Skeletal muscle cell (primary cell): ENCODE data around the gene KIRREL2.
A peak's percentile ranks its signal among the peaks of the same experiment; 100 is the strongest.
"Not testable (repeated sequence)": the region's sequence is repeated elsewhere in the genome, so short reads cannot be mapped to it uniquely, and the experiment has no call there.

Experiments
- DNase-seq: peaks from one replicate; pipeline ENCODE4 v3.0.0-alpha.2; 2010; ENCODE audit warnings: low read depth
- H3K4me3 ChIP-seq: 2 replicates; pipeline ENCODE4 v1.5.1; 2011; ENCODE audit warnings: low read depth, mild to moderate bottlenecking, control low read depth, low read length, moderate library complexity

Gene KIRREL2

DNA sequence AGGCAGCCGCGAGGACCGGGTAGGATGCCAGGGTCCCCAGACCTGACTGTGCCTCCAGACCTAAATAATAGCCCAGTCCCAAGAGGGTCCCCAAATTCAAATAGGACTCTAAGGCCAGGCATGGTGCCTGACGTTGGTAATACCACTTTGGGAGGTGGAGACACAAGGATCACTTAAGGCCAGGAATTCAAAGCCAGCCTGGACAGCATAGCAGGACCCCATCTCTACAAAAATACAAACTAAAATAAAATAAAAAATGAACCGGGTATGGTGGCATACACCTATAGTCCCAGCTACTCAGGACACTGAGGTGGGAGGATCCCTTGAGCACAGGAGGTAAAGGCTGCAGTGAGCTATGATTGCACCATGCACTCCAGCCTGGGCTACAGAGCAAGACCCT lies 6.3 kb downstream of the KIRREL2 start:
- DNase-seq: no peak
- no peak overlapping the region for H3K4me3 ChIP-seq

DNA sequence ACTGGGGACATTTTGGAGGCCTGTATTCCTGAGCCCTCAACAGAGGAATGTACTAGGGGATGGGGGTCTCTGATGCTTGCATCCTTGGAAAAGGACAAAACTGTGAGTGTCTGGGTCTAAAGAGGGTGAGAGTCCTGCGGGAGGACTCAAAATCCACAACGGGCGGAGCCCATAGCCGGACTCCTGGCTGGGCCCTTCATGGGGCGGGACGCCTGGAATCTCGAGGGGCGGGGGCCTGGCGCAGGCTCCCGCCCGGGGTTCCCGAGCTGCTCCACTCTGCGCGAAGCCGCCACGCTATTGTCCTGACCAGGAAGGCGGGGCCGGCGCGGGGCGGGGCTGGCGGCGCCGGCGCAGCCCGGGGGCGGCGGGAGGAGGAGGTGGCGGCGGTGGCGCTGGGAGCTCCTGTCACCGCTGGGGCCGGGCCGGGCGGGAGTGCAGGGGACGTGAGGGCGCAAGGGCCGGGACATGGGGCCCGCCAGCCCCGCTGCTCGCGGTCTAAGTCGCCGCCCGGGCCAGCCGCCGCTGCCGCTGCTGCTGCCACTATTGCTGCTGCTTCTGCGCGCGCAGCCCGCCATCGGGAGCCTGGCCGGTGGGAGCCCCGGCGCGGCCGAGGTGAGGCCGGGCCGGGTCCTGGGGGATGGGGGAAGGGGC lies 11.6 kb downstream of the KIRREL2 start, which contains the start of gene APLP1:
Gene APLP1, plus strand, starts transcription at position 403 of the 651 bp plus-strand sequence. Its CDS starts 63 bp downstream, at position 466.
- peak within 1 kb of the TSS; percentile 51 for H3K4me3 ChIP-seq

DNA sequence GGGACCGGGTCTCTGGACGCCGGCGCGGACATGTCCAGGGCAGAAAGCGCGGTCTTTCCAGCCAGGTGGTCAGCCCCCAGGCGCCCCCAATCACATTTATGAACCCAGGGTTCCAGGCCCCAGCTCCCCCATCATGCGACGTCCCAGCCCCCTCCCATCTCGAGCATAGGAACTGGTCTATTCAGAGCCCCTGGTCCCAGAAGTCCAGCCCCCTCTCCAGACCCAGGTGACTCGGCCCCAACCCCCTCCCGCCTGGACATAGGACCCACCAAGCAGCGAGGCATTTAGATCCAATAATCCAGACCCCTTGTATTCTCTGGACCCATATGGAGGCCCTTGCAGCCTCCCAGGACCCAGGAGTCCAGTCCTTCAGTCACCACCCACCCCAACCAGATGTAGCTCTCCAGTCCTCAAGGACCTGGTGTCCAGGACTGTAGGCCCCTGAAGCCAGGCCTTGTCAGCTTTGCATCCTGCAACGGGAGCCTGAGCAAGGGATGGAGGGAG lies 12.2 kb downstream of the KIRREL2 start:
- peak overlapping the region; percentile 51 for H3K4me3 ChIP-seq
- no peak for DNase-seq

More for the DNA sequence above, 11.6 kb downstream of the KIRREL2 start, which contains the start of gene APLP1:
- DNase-seq: no peak

DNA sequence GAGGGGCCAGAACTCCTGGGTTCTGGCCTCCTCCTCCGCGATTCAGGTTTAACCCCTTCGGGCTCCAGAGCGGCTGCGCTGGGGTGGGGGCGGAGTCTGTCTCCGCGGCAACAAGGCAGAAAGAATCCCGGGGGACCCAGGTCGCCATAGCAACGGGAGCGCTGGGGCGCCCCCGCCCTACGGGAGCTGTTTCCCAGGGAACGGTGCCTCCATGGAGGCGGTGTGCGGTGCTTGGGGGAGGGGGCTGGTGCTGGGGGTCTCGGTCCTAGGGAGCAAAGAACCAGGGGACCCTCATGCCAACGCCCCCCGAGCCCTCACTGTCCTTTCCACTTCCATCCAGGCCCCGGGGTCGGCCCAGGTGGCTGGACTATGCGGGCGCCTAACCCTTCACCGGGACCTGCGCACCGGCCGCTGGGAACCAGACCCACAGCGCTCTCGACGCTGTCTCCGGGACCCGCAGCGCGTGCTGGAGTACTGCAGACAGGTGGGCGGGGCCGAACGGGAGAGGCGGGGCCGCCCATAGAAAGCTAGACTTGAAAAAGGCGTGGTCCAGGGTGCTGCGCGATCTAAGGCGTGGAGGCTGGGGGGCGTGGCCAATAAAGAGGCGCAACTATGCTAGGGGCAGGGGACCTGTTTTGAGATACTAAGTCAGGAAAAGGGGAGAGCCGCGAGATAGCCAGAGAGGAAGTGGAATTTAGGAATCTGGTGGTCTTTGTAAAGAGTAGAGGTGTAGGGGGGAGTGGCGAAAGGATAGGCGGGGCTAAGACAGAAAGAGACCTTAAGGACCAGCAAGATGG lies 12.8 kb downstream of the KIRREL2 start:
- H3K4me3 ChIP-seq: peak overlapping the region; percentile 51
- no peak for DNase-seq

DNA sequence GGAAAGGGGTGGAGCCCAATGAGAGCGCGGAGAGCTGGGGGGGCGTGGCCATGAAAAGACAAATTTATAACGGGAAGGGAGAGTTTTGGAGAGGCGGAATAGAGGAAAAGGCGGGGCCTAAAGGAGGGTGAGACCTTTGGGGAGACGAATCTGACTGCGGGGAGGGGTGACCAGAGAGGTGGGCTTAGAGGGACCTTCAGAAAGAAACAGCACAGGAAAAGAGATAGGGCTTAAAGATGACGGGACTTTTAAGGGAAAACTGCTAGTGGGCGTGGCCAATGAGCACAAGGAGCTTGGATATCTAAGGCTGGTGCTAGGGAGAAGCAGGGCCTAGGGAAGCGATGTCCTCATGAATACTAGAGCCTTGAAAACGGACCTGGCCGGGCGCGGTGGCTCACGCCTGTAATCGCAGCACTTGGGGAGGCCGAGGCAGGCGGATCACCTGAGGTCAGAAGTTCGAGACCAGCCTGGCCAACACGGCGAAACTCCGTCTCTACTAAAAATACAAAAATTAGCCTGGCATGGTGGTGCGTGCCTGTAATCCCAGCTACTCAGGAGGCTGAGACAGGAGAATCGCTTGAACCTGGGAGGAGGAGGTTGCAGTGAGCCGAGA lies 13.5 kb downstream of the KIRREL2 start:
- peak overlapping the region; percentile 51 for H3K4me3 ChIP-seq
- not testable (repeated sequence) for DNase-seq

DNA sequence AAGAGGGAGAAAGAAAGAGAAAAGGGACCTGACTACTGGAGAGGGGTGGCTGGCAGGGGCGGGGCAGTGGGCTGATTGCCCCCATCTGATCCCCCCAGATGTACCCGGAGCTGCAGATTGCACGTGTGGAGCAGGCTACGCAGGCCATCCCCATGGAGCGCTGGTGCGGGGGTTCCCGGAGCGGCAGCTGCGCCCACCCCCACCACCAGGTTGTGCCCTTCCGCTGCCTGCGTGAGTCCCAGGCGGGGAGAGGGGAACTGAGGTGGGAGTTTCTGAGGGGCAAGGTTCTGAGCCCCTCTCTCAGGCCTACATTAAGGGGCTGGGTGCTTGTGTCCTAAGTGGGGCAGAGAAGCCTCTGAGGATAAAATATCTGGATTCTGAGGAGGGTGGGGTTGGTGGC lies 14.1 kb downstream of the KIRREL2 start:
- DNase-seq: no peak
- H3K4me3 ChIP-seq: no peak overlapping the region

DNA sequence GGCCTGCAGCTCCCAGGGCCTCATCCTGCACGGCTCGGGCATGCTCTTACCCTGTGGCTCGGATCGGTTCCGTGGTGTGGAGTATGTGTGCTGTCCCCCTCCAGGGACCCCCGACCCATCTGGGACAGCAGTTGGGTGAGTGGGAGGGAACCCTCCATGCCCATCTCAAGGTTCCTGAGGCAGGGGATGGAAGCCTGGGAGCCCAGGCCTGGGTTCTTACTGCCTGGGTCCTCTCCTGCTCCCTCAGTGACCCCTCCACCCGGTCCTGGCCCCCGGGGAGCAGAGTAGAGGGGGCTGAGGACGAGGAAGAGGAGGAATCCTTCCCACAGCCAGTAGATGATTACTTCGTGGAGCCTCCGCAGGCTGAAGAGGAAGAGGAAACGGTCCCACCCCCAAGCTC lies 14.9 kb downstream of the KIRREL2 start:
- no peak overlapping the region for H3K4me3 ChIP-seq

DNA sequence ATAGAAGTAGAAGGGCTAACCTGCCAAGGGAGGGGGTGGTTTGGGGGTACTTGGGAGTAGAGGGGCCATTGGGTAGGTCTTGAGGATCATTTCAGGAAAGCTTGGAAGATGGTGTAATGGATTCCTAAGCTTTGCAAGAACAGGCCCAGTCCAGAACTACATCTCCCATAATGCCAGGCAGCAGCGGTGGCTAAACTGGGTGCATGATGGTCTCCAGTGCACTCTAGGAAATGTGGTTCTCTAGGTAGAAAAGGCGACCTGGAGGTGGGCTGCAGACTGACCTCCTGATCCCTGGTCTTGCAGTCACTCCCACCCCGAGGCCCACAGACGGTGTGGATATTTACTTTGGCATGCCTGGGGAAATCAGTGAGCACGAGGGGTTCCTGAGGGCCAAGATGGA lies 15.5 kb downstream of the KIRREL2 start:
- no peak overlapping the region for H3K4me3 ChIP-seq
- DNase-seq: no peak

More for the DNA sequence above, 14.9 kb downstream of the KIRREL2 start:
- no peak for DNase-seq

DNA sequence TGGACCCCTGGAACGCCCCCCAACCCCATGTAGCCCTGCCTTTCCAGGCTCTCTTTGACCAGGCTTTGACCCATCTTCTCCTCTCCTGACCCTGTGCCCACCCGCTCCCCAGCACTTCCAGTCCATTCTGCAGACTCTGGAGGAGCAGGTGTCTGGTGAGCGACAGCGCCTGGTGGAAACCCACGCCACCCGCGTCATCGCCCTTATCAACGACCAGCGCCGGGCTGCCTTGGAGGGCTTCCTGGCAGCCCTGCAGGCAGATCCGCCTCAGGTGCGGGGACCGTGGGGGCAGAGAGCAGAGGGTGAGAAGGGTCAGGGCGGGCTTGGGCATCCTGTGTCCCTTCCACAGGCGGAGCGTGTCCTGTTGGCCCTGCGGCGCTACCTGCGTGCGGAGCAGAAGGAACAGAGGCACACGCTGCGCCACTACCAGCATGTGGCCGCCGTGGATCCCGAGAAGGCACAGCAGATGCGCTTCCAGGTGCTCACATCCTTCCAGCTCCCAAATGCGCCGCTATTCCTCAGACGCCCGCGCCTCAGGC lies 17.8 kb downstream of the KIRREL2 start:
- DNase-seq: no peak
- H3K4me3 ChIP-seq: no peak overlapping the region

DNA sequence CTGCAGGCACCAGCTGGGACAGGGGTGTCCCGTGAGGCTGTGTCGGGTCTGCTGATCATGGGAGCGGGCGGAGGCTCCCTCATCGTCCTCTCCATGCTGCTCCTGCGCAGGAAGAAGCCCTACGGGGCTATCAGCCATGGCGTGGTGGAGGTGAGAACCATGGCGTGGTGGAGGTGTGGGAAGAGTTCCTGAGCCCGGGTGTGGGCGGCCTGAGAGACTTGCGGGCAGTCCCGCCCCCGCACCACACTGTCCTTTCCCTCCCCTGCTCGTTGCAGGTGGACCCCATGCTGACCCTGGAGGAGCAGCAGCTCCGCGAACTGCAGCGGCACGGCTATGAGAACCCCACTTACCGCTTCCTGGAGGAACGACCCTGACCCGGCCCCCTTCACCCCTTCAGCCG lies 22.4 kb downstream of the KIRREL2 start:
- H3K4me3 ChIP-seq: no peak overlapping the region
- DNase-seq: no peak

DNA sequence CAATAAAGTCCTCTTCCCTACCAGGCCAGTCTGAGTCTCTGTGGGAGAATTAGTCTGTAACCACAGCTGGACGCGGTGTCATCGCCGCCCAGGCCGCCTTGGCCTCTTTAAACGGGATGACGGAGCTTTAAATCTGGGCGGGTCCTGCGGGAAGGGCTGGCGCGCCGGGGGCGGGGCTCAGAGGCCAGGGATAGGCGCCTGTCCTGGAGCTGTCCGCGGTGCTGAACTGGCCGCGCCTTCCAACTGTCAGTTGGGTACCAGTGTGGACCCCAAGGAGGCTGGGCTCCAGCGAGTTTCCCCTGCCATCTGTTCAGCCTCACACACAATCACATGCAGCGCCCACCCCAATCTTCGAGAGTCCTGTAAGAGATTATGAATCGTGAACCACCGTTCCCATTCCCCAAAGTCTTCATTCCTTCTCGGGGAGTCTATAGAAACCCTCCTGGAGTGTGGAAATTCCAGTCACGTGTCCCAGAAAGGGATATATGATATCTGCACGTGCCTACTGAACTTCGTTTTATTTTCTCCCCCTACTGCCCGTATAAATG lies 23.1 kb downstream of the KIRREL2 start:
- DNase-seq: peak; percentile 60
- no peak overlapping the region for H3K4me3 ChIP-seq

DNA sequence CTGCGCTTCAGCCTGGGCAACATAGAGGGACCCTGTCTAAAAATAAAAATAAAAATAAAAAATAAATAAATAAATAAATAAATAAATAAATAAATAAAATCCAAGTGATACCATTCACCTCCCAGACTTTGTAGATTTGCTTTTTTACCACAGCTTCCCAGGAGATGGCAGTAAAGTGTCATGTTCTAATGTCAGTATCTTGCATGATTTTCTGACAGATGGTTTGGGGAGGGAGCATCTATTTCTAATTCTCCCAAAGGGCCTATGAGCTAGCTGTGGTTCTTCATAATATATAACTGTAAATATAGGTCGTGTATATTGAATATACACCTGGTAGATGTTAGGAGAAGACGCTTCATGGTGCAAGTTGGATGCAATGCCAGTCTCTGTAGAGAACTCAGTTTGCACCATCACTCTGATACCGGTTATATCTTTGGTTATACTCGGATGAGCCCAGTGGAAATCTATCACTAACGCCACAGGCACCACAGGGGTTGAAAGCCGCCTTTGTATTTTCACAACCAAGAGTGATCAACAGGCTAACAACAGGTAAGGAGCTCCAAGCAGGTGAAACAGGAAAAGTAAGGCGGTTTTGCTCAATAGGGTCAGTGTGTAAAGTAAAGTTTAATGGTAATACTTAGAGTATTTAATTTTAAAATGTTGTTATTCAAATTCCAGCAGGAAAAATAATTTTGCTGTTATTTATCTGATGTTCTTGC lies 25.6 kb downstream of the KIRREL2 start:
- peak; percentile 51 for DNase-seq
- no peak overlapping the region for H3K4me3 ChIP-seq

DNA sequence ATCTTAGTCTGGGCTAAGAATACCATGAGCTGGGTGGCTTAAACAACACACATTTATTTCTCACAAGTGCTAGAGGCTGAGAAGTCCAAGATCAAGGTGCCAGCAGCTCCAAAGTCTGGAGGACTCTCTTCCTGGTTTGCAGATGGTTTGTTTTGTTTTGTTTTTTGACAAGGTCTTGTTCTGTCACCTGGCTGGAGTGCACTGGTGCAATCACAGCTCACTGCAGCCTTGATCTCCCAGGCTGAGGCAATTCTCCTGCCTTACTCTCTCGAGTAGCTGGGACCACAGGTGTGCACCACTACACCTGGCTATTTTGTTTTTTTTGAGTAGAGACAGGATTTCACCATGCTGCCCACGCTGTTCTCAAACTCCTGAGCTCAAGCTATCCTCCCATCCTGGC lies 27.2 kb downstream of the KIRREL2 start:
- H3K4me3 ChIP-seq: no peak overlapping the region
- DNase-seq: no peak

DNA sequence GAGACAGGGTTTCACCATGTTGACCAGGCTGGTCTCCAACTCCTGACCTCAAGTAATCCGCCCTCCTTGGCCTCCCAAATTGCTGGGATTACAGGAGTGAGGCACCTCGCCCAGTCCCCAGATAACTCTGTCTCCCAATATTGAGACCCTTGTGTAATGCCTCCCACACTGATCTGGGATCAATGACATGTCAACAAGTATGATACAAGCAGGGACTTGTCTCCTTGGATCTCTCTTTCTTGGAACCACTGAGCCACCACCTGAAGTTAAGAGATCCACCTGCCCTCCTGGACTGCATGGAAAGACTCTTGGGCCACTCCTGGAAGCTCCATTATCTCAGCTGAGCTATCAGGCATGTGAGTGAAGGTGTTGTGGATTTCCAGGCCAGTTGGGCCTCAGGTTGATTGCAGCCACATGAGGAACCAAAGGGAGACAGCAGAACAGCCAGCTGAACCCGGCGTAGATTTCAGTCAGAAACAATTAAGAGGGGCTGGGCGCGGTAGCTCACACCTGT lies 28.6 kb downstream of the KIRREL2 start:
- no peak overlapping the region for H3K4me3 ChIP-seq
- no peak for DNase-seq

DNA sequence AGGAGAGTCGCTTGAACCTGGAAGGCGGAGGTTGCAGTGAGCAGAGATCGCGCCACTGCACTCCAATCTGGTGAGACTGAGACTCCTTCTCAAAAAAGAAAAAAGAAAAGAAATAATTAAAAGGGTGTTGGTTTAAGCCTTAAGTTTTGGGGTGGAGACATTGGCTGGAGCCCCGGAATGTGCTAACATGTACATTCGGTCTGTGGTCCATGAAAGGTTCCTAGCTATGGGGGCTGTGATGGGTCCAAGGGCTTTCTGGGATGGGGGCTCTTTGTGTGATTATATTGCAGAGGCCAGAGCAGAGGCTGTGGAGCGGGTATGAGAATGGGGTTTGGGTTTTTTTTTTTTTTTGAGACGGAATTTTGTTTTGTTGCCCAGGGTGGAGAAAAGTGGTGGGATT lies 29.2 kb downstream of the KIRREL2 start:
- no peak for DNase-seq
- H3K4me3 ChIP-seq: no peak overlapping the region

DNA sequence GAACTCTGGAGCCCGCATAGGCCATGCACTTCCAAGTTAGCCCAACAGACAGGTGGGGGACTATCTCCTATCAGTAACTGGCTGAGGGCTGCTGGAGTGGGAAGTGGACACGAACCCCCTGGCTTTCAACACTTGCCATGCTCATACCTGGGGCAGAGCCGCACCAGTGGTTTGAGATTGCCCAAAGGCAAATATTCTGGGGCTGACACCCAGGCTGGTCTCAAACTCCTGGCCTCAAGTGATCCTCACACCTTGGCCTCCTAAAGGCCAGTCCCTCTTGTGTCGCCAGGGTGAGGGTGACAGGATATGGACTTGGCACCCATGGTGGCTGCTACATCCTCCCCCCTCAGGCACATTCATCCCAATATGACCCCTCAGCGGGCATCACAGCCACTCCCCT lies 30.5 kb downstream of the KIRREL2 start:
- DNase-seq: no peak
- no peak overlapping the region for H3K4me3 ChIP-seq

DNA sequence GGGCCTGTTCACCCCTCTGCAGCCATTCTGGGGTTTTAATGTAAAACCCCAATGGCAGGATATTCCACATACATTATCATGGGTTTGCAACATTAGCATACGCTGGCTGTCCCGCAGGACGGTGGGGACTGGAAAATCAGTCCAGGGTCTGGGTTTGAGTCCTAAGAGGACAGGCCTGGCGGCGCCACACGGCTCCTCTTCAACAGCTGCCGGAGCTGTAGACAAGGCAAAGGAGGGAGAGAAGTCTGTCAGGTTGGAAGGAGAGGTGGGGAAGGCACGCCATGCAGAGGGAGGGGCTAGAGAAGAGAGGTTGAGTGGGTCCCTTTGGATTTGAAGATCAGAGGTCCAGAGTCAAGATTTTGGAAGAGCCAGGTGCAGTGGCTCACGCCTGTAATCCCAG lies 31.7 kb downstream of the KIRREL2 start:
- no peak overlapping the region for H3K4me3 ChIP-seq
- DNase-seq: no peak

DNA sequence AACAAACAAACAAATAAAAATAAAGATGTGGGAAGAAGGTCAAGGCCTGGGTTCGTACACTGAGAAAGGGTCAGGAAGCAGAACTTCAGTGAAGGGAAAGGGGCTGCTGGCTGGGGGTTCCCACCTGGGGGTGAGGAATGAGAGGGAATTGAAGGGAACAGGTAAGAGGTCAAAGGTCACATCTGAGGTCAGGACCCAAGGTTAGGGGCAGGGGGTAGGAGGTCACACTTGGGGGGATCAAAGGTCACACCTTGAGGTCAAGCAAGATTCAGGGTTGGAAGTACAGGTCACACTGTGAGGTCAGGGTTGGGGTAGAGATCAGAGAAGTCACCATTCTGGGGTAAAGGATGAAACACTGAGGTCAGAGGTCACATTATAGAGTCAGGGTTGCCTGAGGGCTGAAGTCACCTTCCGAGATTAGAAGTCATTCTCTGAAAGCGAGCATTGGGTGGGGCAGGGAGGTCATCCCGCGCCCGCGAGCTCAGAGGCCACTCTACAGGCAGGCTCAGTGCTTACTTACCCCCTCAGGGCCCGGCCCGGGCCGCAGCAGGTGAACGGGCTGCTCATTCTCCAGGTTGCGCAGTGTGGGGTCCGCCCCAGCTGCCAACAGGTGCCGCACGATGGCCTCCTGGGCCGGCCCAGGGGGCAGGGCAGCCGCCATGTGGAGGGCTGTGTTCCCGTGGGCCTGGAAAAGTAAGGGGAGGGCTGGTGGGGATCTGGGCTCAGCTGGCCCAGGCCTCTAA lies 32.8 kb downstream of the KIRREL2 start:
- no peak for DNase-seq
- no peak overlapping the region for H3K4me3 ChIP-seq
